IMR-90 (cell line): ENCODE results near the gene NBPF10. TPM values are rescaled to one million over a fixed set of nuclear protein-coding genes. Genes with fewer than 3 reads are reported as not detected.

Source experiments
- polyA plus RNA-seq, 3 experiments: library from polyadenylated mRNA; depleted of rRNA; stranded (reverse); fragments of >200 nt; gene quantifications; 2 replicates each; pipeline ENCODE4 v1.2.3, GENCODE V29; 2012; ENCODE audit warnings: low replicate concordance in 1 of 3
- total RNA-seq: library from RNA; depleted of rRNA; stranded (reverse); fragments of >200 nt; gene quantifications from 2 replicates; pipeline ENCODE4 v1.2.3, GENCODE V29; 2012; rRNA removed

The NBPF10 gene
- total and polyA plus RNA-seq, 2 of the 4 experiments (the other 2 are of a cell fraction) = 0.91 to 1.4 TPM

Other genes starting within 250 kb of the NBPF10 start
- 0.83 and 0.90 TPM in 2 replicates for gene ITGA10, start 234.8 kb downstream of the NBPF10 start, total RNA-seq
- gene ITGA10, start 234.8 kb downstream of the NBPF10 start, polyA plus RNA-seq (2012; rRNA removed) = 1.3 TPM in 2 replicates
- 15.4 and 19.7 TPM in 2 replicates for gene PEX11B, start 226.1 kb downstream of the NBPF10 start, total RNA-seq
- 22.5 and 24.3 TPM in 2 replicates for gene PEX11B, start 226.1 kb downstream of the NBPF10 start, polyA plus RNA-seq (2012; rRNA removed)
- gene RBM8A, start 217.3 kb downstream of the NBPF10 start, total RNA-seq = 94.1 and 228 TPM in 2 replicates
- gene RBM8A, start 217.3 kb downstream of the NBPF10 start, polyA plus RNA-seq (2012; rRNA removed) = 203 and 251 TPM in 2 replicates
- gene LIX1L, start 186.8 kb downstream of the NBPF10 start, total RNA-seq = 14.7 and 18.3 TPM in 2 replicates
- 26.9 and 28.8 TPM in 2 replicates for gene LIX1L, start 186.8 kb downstream of the NBPF10 start, polyA plus RNA-seq (2012; rRNA removed)
- gene ANKRD34A, start 180.2 kb downstream of the NBPF10 start, total RNA-seq = 0.56 and 0.90 TPM in 2 replicates
- 1.9 and 2.3 TPM in 2 replicates for gene ANKRD34A, start 180.2 kb downstream of the NBPF10 start, polyA plus RNA-seq (2012; rRNA removed)
- gene POLR3GL, start 180.1 kb downstream of the NBPF10 start, total RNA-seq = 7.9 and 10.3 TPM in 2 replicates
- gene POLR3GL, start 180.1 kb downstream of the NBPF10 start, polyA plus RNA-seq (2012; rRNA removed) = 15.3 and 16.3 TPM in 2 replicates
- 60.0 and 77.2 TPM in 2 replicates for gene TXNIP, start 148.2 kb downstream of the NBPF10 start, total RNA-seq
- 21.8 and 36.4 TPM in 2 replicates for gene TXNIP, start 148.2 kb downstream of the NBPF10 start, polyA plus RNA-seq (2012; rRNA removed)
- not detected in 2 replicates for gene HJV, start 123.1 kb downstream of the NBPF10 start, total RNA-seq
- gene HJV, start 123.1 kb downstream of the NBPF10 start, polyA plus RNA-seq (2012; rRNA removed) = not detected in 2 replicates
- 51.7 and 55.4 TPM in 2 replicates for gene NOTCH2NLA, start 84.2 kb upstream of the NBPF10 start, total RNA-seq
- gene NOTCH2NLA, start 84.2 kb upstream of the NBPF10 start, polyA plus RNA-seq (2012; rRNA removed) = 23.6 and 24.8 TPM in 2 replicates